ENCODE measurements around the gene BTAF1.

DNA sequence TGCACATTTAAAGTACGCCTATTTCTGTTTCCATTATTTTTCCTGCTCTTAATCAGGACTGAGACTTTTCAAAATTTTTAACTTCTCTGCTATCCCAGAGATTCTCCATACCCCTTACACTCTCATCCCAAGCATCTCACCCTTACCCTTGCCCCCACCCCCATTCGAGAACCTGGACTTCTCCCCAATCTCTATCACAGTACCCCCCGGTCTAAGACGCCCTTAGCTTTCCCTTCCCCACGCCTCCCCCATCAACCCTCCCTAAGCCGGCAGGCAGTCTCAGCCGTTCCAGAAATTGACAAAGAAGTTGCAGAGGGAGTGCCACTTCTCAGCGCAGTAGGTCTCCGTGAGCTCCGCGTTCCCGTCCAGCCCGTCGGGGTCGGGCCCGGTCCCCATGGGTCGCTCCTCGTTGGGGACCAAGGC is 15.6 kb upstream of the BTAF1 start:
- no peak for TF ChIP-seq CTCF (IDR thresholded peaks at IDR 0.05)
- TF ChIP-seq POLR2A (IDR thresholded peaks at IDR 0.05): no peak
